Stimulated activated CD8-positive, alpha-beta memory T cell treated with anti-CD3 and anti-CD28 coated beads, Interleukin-7, amount 100 ng/mL, for 4 hours (primary cell): ENCODE measurements around the gene TTC34.
A peak's percentile ranks its signal among the peaks of the same experiment; 100 is the strongest.

Experiments
- DNase-seq, 2 donors: peaks; one replicate each; pipeline ENCODE4 v3.0.0-alpha.2; 2020; ENCODE audit warnings: low read depth in 2 of 2

The TTC34 gene

GRCh38 chr1:2592672-2593071 is 208.8 kb downstream of the TTC34 start:
- DNase-seq: no peak

- DNase-seq: no peak
These were observed 209.8 kb downstream of the TTC34 start for GRCh38 chr1:2591581-2592261.

- DNase-seq: no peak
These were observed 210.3 kb downstream of the TTC34 start for GRCh38 chr1:2591233-2591580.

GRCh38 chr1:2590233-2591141 is 211.0 kb downstream of the TTC34 start:
- DNase-seq: no peak

- DNase-seq: no peak
These were observed 211.9 kb downstream of the TTC34 start for GRCh38 chr1:2589431-2590232.

- DNase-seq: no peak
These were observed 212.6 kb downstream of the TTC34 start for GRCh38 chr1:2588661-2589430.

- DNase-seq: no peak
These were observed 213.5 kb downstream of the TTC34 start for GRCh38 chr1:2587860-2588571.

- no peak for DNase-seq
These were observed 214.2 kb downstream of the TTC34 start for GRCh38 chr1:2587071-2587859.

- peak; percentile 86 to 93 for DNase-seq
These were observed 215.1 kb downstream of the TTC34 start, which contains the start of gene PRXL2B for GRCh38 chr1:2586154-2587070. Gene PRXL2B (plus strand): TSS chr1:2586777. CDS start chr1:2586886, 109 bp downstream.
